NCI-H526 (cell line): Measurements from ENCODE around the gene RNF220.
A peak's percentile ranks its signal among the peaks of the same experiment; 100 is the strongest.
"Not testable (repeated sequence)": the region's sequence is repeated elsewhere in the genome, so short reads cannot be mapped to it uniquely, and the experiment has no call there.

Source experiments
- DNase-seq, 2 experiments: peaks; one replicate each; lab custom pipeline; 2025; lab: John Stamatoyannopoulos, UW

The RNF220 gene

DNA sequence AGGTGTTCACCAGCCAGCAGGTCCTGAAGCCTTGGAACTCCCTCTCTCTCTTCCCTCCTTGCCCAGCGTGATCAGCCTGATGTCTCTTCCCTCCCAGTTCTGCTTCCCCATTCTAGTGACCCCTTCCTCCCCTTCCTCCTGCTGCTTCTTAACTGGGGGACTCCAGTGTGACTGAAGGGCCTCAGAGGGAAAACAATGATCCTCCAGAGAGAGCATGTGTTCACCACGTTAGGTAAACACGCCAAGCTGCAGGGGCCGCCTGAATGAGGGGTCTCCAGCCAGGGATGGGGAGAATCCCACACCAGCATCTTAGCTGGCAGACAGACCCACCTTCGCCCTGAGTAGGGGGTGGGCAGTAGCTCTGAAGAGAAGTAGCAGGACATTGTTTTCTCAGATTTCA is 144.5 kb downstream of the RNF220 start:
- DNase-seq = no peak

DNA sequence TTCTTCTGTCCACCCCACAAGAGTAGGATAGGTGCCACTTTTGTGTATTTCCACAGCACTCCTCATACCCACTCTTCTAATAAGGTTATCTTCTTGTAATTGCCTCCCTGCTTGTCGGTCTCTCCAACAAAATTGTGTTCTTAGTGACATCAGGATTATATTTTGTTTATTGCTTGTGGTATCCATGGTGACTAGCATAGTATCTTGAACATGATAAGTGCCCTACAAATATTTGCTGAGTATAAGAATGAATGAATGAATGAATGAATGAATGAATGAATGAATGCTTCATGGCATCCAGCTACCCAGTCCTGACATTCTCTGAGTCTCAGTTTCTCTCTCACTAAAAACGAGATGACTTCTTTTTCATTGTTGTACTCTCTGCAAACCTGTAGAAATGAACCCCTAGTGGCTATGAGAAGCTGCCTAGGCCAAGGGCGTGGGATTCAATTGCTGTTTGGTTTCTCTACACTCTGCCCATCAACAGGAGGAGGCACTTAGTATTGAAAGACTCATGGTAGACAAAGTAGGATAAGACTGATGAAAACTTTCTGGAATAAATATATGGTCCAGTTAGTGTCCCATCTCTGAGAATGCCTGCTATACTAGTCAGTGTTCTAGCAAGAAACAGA is 148.2 kb downstream of the RNF220 start:
- DNase-seq = no peak

DNA sequence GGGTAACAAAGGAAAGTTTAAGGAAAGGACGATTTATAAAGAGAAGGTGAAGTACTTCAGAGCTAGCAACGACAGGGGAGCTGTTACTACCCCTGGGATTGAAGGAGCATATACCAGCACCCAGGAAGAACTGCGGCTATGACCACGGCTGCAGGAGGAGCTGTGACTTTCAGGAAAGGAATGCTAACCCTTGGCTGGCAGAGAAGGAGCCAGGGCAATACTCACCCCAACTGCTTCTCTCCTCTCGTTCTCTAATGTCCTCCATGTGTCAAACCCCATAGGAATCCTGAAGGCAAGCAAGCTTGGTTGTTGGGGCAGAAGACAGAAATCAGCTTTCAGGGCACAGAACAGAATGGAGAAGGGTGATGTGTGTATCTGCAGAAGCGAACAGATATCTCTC is 148.7 kb downstream of the RNF220 start:
- DNase-seq = no peak

DNA sequence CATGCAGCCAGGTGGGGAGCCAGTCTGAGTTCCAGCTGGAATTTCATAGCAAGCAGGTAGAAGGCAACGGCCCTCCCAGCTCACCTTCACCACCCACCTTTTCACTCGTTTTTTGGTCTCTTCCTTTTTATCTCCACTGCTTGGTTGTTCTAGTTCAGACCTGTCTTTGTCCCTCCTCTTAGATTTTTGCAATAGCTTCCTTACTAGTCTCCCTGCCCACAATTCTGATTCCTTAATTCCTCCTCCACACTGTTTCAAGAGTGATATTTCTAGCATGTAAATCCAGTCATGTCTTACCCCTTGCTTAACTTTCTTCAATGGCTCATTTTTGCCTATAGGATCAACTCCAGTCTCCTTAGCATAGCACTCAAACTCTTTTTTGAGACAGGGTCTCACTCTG is 149.7 kb downstream of the RNF220 start:
- no peak for DNase-seq

DNA sequence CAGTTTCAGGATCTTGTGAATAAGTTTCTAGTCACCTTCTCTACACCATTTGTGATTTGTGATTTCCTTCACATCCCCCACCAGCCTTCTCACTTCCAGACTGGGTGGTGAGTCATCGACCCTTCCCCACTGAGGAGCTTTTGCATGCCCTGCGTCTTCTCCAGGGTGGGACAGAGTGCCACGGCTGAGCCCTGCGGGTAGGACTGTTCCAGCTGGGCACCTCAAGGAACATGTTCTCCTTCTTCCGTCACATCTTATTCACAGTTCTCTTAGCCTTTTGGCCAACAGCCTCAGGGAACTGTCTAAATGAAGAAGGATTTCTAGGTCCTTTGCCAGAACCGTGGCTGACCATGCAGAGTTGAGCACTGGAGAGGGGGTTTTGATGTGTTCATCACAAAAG is 152.7 kb downstream of the RNF220 start:
- no peak for DNase-seq

DNA sequence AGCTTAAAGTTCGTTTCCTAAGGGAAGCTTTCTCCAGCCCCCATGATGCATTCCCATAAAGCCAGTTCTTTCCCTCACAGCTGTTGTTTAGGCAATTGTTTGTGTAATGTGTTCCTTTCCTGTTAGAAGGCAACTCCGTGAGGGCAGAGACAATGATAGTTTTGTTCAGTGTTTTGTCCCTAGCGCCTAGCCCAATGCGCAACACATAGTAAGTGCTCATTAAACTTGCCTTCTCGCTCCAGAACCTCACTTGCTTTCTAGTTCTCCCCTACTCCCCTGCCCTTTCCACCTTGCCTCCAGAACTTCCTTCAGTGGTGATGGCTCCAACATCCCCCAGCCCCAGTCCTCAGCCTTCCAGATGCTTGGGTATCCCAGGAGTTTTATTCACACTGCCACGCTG is 153.8 kb downstream of the RNF220 start:
- DNase-seq = no peak

DNA sequence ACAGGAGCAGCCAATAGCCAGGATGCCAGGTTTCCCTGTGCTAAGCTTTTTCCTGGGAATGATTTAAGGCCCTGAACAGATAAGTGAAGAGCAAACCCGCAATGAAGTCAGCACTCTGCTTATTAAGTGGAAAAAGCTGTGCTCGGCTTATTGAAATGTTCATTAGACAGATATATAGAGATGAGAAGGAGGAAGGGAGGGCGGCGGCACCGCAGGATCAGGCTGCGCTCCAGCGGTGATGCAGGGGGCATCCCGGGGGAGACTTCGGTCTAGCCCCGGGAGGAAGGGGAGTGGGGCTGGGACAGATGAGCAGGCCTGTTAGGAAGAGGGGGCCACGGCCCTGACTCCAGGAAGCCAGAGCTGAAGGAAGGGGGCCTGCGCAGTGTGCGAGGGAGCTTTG is 154.3 kb downstream of the RNF220 start:
- DNase-seq = no peak

DNA sequence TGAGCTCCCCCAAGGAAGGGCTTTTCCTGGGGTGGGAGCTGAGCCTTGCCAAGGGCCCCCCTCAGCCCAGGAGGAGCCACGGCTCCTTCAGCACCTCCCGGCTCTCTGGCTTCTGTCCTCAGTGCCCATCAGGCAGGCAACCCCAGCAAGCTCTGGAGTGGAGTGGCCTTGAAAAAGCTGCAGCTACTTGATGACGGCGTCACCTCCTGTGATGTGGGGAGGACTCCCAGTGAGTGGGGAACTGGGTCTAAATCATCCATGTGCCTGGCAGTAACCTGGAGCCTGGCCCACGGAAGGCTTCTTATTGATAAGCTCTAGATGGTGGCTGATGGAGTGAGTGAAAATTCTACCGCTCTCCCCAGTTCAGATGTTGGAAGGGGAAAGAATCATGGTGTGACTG is 154.9 kb downstream of the RNF220 start:
- DNase-seq = no peak

DNA sequence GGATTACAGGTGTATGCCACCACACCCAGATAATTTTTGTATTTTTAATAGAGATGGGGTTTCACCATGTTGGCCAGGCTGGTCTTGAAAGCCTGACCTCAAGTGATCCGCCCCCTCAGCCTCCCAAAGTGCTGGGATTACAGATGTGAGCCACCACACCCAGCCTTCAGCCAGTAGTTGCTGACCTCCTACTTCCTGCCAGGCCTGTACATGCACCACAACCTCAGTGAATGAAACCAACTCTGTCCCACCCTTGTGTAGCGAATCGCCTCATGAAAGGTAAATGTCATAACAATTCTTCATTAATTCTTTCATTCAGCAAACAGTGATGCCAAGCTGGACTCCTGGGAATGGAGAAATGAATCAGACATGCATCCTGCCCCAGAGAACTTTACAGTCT is 155.6 kb downstream of the RNF220 start:
- not testable (repeated sequence) for DNase-seq

DNA sequence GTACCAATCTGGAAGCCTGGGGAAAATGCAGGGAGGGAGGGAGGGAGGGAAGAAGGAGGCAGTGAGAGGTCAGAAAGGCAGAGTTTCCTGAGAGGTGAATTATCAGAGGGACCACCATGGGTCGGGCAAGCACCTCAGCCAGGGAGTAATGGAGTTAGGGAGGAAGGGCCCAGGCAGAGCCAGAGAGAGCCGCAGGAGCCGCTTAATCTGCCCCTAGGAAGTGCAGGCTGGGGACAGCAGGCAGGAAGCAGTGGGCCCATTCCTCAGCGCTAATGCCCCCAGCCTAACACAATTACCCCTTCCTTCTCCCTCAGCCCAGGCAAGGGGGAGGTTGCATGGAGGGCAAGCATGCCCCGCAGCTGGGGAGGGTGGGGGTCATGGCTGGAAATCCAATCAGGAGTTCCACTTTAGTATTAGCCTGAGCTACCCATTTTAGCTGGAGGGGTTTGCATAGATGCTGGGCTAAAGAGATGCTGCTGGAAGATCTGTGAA is 160.2 kb downstream of the RNF220 start:
- no peak for DNase-seq

DNA sequence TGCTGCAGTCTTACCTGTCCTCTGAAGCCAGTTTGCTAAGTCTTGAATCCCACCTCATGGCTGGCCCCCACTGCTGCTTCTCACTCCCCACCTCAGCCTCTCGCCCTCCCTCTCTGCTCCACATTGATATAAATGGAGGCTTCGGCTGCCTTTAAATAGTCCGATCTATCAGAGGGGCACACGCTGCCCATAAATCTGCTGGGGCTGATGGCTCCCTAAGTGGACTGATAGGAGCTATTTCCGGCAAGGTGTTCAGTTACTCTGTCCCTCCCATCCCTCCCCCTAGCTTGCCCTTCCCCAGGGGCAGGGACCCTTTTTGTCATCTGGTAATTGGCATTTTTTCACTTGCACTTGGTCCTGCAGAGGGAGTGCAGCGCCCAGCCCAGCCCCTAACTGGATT is 160.8 kb downstream of the RNF220 start:
- DNase-seq = no peak

DNA sequence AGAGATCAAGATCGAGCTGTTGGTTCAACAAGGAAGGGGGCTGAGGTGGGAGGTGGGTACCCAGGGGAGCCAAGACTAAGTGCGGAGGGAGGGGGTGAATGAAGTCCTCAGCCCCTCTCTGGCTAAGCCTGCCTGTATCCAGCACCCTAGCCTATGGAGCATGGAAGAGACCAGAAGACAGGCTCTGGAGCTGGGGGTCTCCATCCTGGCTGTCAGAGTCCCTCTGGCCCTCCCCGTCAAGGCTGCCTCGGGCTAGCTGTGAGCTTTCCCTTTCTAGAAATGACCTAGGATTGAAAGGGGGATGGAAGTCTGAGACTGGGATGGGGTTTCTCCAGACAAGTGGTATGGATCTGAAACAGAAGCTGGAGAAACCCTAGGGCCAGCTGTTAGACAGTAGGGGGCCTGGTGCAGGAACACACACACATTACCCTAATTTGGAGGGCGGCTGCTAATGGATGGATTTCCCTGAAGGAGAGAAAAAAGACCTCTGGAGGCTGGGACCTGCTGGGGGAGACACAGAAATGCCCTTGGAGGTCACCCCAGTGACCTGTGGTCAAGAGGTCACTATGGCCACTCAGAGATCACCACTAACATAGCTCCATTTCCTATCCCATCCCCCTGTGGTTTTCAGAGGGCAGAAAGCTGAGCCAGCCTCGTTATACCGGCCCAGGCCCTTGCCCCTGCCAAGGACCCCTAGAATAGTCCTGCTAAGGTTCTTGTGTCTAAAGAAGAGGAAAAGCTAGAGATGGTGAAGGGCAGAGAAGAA is 161.4 kb downstream of the RNF220 start:
- DNase-seq = no peak

DNA sequence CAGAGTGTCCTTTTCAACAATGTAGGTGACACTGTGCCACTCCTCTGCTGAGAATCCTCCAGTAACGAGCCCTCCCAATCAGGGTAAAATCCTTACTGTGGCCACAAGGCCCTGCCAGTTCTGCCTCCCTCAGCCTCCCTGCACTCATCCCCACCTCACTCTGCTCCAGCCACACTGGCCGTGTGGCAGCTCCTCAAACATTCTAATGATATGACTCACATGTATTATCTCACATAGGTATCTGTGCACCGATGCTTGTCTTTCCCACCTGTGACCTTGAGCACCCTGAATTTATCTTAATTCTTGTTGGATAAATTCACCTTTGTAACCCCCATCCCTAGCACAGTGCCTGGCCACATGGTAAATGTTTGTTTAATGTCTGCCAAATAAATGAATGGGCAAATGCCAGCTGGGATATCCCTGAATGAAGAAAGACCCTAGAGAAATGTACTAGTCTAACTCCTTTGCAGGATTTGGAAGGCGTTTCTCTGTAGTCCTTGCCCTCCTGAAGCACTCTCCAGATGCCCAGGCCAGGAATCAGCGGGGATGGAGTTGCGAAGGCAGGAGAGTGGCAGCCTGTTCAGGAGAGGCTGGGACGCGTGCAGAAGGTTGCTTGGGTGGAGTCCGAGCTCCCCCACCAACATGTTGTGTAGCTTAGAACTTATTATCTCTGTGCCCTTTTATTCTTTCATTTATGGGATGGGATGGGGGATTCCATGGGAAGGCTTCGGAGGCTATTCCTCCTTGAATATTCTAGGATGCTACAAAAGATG is 163.3 kb downstream of the RNF220 start:
- no peak for DNase-seq

DNA sequence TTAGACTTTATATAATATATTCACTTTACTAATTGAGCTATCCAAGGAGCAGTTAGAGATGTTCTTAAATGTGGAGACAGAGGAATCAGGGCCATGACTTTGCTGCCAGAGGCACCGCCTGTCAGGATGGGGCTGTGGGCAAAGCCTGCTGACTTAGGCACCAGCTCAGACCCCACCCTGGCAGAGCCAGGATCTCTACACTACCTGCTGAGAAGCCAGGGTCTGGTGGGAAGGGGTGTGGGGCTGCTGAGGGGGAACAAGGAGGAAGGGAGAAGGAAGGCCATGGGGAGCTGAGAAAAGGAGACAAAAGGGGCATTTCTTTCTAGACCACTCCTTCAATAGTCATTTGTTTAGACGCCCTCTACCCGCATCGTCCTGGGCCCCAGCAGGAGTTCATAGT is 164.4 kb downstream of the RNF220 start:
- DNase-seq = no peak

DNA sequence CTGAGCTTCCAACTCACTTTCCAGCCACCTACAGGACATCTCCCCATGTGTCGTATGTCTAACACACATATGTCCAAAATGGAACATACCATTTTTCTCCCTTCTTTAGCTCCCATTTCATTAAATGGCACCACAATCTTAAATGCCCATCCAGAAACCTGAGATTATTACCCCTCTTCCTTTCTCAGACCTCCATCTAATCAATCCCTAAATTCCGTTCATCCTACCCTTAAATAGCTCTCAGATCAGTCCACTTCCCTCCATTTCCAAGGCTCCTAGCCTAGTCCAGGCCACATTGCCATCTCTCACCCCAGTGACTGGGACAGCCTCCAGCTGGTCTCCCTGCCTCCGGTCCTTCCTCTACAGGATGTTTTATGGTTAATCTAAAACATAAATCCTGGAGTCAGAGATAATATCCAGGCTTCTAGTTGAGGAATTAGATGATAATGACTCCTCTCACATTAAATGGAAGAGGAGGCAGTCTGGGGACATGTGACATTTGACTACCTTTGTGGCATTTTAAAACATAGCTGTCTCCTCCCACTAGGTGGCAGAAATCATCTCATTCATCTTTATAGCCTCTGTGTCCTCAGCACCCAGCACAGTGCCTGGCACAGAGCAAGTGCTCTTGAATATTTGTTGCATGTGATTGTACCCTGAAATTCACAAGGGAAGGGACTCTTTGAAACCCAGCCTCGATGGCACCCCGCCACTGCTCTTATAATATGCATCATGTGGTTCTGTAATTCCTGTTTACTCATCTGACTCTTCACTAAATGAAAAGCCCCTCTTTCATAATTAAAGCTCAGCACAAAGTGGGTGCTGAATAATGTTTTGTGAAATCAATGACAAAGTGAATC is 166.9 kb downstream of the RNF220 start:
- peak; percentile 28 to 65 for DNase-seq

DNA sequence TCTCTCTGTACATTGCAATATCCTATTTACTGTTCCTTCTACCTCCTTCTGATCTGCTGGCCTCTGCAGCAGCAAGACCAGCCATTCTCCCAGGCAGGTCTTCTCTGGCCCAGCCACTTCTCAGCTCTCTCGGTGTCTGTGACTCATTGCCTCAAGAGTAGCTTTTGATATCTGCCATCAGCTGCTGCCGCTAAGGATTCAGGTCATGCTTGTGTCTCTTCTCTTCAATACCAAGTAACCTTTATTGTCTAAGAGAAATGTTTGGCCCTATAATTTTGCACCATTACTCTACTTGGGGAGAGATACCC is 167.5 kb downstream of the RNF220 start:
- DNase-seq = no peak

DNA sequence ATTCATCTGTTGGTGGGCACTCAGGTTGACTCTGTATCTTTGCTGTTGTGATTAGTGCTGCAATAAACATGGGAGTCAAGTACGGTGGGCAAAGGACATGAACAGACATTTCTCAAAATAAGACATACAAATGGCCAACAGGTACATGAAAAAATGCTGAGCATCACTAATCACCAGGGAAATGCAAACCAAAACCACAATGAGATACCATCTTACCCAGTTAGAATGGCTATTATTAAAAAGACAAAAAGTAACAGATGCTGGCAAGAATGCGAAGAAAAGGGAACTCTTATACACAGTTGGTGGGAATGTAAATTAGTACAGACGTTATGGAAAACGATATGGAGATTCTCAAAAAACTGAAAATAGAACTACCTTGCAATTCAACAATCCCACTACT is 170.3 kb downstream of the RNF220 start:
- DNase-seq = peak; percentile 68 to 72

DNA sequence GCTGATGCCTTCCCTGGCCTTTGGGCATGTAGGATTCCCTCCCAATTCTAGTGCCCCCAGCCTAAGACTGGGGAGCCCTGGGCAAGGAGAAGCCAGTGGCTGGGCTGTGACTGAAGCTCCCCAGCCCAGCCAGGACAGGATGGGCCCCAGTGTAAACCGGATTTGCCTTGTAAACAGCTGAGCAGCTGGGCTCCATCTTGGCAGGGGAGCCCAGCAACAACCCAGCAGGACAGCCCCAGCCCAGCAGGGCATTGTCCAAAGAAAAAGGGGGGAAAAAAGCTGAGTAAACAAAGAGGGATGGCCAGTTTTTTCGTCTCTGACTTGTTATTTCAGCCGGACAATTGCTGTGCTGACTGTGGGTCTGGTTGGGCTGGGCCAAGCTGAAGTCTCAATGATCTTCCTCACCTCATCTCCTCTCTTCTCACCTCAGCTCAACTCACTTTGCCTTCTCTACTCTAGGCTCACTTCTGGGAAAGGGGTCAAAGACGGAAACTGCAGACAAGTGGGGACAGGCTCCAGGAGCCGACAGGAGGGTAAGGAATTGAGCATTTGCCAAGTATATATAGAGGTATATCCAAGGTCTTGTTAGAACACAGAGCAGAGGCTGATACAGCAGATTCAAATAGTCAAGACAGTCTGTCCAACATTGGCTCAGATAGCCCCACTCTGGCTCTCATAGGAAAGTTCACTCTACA is 171.5 kb downstream of the RNF220 start:
- DNase-seq = peak in 1 of 2 experiments; percentile 32

DNA sequence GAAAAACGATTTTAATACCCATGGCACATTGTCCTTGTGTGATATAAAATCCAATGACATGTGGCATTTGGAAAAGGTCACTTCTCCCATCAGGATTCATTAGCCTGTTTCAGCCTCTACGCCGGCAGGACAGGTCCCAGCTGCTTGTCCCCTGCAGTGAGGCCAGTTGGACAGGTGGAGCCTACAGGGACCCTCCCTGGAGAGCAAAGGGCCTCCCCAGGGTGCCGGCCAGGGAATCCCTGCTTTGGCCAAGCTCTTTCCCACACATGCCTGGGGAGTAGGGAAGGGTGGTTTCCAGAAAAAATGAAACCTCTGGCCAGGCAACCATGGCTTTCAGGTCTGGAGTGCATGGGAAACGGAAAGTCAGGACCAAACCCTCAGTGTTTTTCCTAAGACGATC is 176.2 kb downstream of the RNF220 start:
- no peak for DNase-seq

DNA sequence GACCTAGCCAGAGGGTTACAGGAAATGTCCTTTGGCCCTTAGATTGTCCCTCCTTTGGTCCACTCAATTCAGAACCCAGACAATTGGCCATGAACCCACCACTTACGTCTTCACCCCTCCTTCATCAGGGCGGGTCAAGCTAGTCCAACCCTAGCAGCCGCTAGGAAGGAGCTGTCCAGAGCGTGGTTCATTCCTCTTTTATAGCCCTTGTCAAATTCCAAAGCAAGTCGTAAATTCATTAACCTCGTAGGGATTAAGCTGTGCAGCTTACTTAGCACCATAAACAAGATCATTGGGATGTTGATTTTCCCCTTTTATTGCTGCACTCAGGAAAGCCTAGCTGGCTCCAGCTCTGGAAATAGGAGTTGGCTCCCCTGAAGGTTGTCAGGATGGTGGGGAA is 179.1 kb downstream of the RNF220 start:
- DNase-seq = peak in 1 of 2 experiments; percentile 36

DNA sequence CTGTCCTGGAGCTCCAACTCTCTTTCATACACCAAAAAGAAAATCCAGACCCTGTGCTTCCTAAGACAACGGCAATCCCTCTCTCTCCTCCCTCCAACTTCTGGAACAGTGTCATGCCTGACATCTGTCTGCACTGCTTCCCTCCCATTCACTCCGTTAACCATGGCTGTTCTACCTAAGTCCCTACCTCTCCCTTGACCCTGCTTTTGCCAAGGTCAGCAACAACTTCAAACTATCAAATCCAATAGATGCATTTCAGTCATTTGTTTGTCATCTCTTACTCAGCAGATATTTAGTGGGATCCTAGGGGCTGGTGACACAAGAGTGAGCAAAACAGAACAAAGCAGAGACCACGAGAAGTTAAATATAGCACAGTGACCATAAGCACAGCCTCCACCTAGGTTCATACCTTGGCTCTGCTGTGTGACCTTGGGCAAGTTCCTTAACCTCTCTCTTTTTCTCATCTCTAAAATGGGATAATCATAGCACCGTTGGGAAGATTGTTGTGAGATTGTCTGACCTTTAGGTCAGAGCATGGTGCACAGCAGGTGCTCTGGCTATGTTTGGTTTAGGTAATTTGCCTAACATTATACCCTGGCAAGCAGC is 180.4 kb downstream of the RNF220 start:
- no peak for DNase-seq
